Lower lobe of right lung (tissue), 2 donors: ENCODE data around the gene NEURL4. TPM values are rescaled to one million over a fixed set of nuclear protein-coding genes. Genes with fewer than 3 reads are reported as not detected.

Experiments used
- ATAC-seq, 2 donors: fragments of 200-7000 bp; cut with Tn5 transposase; one replicate each; pipeline ENCODE4 v1.9.1; 2020 to 2022; ENCODE audit warnings: mild to moderate bottlenecking in 2 of 2, moderate library complexity in 2 of 2
- DNase-seq: peaks from one replicate; pipeline ENCODE4 v3.0.0-alpha.2; 2020
- H3K27ac ChIP-seq: fragments of 200-600 bp; one replicate; pipeline ENCODE4 v1.8.0; 2022
- H3K27me3 ChIP-seq: fragments of 200-600 bp; one replicate; pipeline ENCODE4 v1.8.0; 2022; ENCODE audit warnings: low read depth
- H3K36me3 ChIP-seq: fragments of 200-600 bp; one replicate; pipeline ENCODE4 v1.8.0; 2022; ENCODE audit warnings: mild to moderate bottlenecking
- H3K4me1 ChIP-seq: fragments of 200-600 bp; one replicate; pipeline ENCODE4 v1.8.0; 2022
- H3K4me3 ChIP-seq: fragments of 200-600 bp; one replicate; pipeline ENCODE4 v1.8.0; 2022; ENCODE audit warnings: mild to moderate bottlenecking
- H3K9me3 ChIP-seq: fragments of 200-600 bp; one replicate; pipeline ENCODE4 v1.8.0; 2022
- CTCF ChIP-seq: fragments of 200-600 bp; IDR thresholded peaks from one replicate; pipeline ENCODE4 v1.8.0; 2022; ENCODE audit warnings: antibody characterized with exemption, mild to moderate bottlenecking
- intact Hi-C: fragments of 100-400 bp; cut with DNase I; formaldehyde crosslinking; loops from one replicate; pipeline ENCODE4 v1.11.0; 2022
- total RNA-seq: library from RNA; stranded (reverse); fragmentation: NEBNext Ultra II Directional; extraction: Animal tissue kit (Norgen Biotek cat#: 25700); gene quantifications from one replicate; pipeline ENCODE4 v1.2.1, GENCODE V29; 2021
- donor health status: DM: no; HTN: yes; CAD: no; lungs with severe emphysema.

NEURL4 gene
- total RNA-seq, 1 donor from 2014 or later, result 35.2 TPM

DNA sequence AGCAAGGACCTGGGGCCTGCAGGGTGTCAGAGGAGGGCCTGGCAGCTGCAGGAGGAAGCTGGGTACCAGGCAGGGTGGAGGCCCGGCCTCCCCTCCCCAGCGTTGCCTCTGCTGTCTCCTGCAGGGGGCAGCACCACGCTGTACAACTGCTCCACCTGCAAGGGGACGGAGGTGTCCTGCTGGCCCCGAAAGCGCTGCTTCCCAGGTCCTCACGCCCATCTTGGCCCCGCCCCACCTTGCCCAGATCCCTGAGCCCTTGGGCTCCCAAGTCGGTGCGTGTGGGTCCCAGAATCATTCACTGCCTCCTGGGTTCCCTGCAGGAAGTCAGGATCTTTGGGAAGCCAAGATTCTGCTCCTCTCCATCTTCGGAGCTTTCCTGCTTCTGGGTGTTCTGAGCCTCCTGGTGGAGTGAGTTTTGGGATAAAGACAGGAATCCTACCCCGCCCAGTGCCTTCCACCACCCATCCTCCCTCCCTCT lies 27.0 kb upstream of the NEURL4 start:
- Histone ChIP-seq H3K4me3 (peak overlapping the region; percentile 19), H3K36me3 (no peaks in the 10 kb centered on the region), H3K27me3 (no peaks in the 10 kb centered on the region), H3K4me1 (peaks cover 37% of the 10 kb centered on the region), H3K27ac (no peak overlapping the region), H3K9me3 (no peaks in the 10 kb centered on the region)
- ATAC-seq (peak; percentile 47 to 70), DNase-seq (peak; percentile 90)
- TF ChIP-seq CTCF, result peak; percentile 92
- intact Hi-C loops, result no loop called here

DNA sequence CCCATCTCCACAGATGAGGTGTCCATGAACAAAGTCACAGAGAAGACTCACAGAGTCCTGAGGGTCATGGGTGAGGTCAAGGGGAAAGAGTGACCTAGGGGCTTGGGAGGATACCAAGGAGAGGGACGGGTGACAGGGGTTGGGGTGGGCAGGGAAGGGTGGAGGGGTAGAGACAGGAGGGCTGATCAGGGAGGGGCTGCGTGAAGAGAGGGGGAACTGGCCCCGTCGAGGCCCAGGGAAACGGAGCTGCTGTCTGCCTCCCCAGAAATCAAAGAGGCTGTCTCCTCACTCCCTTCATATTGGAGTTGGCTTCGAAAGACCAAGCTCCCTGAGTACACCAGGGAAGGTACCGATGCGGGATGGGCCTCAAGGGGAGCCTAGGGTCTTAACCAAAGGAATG lies 26.4 kb upstream of the NEURL4 start:
- Histone ChIP-seq H3K9me3 (no peaks in the 10 kb centered on the region), H3K4me3 (no peak overlapping the region), H3K4me1 (peaks cover 38% of the 10 kb centered on the region), H3K27ac (no peak overlapping the region), H3K27me3 (no peaks in the 10 kb centered on the region), H3K36me3 (no peaks in the 10 kb centered on the region)
- DNase-seq (no peak), ATAC-seq (no peak)
- no peak for TF ChIP-seq CTCF
- intact Hi-C loops, result no loop called here

DNA sequence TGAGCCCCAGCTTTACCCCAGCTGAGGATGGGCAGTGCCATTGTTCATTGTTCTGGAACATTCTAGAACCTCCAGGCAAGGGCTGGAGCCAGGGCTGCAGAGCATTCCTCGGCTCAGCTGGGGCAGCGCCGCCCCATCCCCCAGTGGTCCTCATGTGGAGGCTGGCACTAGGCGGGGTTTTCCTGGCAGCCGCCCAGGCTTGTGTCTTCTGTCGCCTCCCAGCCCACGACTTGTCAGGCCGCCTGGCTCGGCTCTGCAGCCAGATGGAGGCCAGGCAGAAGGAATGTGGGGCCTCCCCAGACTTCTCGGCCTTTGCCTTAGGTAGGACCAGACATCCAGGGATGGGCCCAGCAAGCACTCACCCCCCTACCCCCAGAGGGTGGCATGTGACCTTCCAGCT lies 25.9 kb upstream of the NEURL4 start, which contains the start of gene TMEM95:
TSS of gene TMEM95 (plus strand) at position 104 of the 400 bp plus-strand sequence. CDS start at position 153, 49 bp downstream.
- TF ChIP-seq CTCF, result no peak
- intact Hi-C loops, result no loop called here
- no peak for ATAC-seq
- no peak within 1 kb of the TSS for H3K27ac ChIP-seq
- H3K27me3 ChIP-seq, result no peaks in the 10 kb centered on the region
- peak within 1 kb of the TSS; percentile 19 for H3K4me3 ChIP-seq
- no peak for DNase-seq
- H3K9me3 ChIP-seq, result no peaks in the 10 kb centered on the region
- peaks cover 43% of the 10 kb centered on the region for H3K4me1 ChIP-seq
- H3K36me3 ChIP-seq, result no peaks in the 10 kb centered on the region

DNA sequence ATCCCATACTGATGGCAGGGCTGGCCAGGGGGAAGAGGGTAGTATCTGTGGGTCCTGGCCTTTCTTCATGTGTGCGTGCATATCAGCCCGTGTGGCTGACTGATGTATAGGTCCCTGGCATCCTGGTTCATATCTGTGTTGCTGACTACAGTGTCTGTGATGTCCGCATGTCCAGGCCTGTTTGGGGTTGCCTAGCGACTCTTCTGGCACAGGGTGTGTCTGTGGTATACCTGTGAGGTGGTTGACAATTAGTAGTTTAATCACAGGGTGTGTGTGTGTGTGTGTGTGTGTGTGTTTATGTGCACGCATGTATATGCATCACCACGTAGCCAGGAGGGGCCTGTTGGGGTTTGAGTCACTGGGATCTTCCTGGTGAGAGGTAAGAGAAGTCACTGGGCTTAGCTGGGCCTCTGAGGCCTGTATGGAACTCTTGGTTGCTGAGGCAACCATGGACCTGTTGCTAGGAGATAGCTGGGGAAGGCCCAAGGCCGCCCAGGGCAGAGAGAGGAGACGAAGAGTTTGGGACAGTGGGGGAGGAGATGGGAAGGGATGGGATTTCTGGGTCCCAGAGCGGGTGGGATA lies 25.2 kb upstream of the NEURL4 start:
- DNase-seq, result no peak
- Histone ChIP-seq H3K4me1 (peaks cover 50% of the 10 kb centered on the region), H3K4me3 (no peak overlapping the region), H3K27ac (no peak overlapping the region), H3K27me3 (no peaks in the 10 kb centered on the region), H3K36me3 (no peaks in the 10 kb centered on the region), H3K9me3 (no peaks in the 10 kb centered on the region)
- intact Hi-C loops, result no loop called here
- no peak for ATAC-seq
- no peak for TF ChIP-seq CTCF

DNA sequence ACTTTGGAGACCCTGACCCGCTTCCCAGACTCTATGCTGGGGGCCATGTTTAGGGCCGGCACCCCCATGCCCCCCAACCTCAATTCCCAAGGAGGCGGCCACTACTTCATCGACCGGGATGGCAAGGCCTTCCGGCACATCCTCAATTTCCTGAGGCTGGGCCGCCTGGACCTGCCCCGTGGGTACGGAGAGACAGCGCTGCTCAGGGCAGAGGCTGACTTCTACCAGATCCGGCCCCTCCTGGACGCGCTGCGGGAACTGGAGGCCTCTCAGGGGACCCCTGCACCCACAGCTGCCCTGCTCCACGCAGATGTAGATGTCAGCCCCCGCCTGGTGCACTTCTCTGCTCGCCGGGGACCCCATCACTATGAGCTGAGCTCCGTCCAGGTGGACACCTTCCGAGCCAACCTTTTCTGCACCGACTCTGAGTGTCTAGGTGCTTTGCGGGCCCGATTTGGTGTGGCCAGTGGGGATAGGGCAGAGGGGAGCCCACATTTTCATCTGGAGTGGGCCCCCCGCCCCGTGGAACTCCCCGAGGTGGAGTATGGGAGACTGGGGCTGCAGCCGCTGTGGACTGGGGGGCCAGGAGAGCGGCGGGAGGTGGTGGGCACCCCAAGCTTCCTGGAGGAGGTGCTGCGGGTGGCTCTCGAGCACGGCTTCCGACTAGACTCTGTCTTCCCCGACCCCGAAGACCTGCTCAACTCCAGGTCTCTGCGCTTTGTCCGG lies 23.9 kb upstream of the NEURL4 start:
- DNase-seq, result no peak
- peaks cover 57% of the 10 kb centered on the region for H3K4me1 ChIP-seq
- no peaks in the 10 kb centered on the region for H3K9me3 ChIP-seq
- intact Hi-C loops, result no loop called here
- no peak for TF ChIP-seq CTCF
- H3K36me3 ChIP-seq, result no peaks in the 10 kb centered on the region
- no peaks in the 10 kb centered on the region for H3K27me3 ChIP-seq
- ATAC-seq, result no peak
- H3K27ac ChIP-seq, result peak overlapping the region; percentile 96
- H3K4me3 ChIP-seq, result peak overlapping the region; percentile 87
